Muscle layer of duodenum (tissue), 2 donors: ENCODE data around the gene VASH2.
"Not testable (repeated sequence)": the region's sequence is repeated elsewhere in the genome, so short reads cannot be mapped to it uniquely, and the experiment has no call there.

Source experiments
- H3K27ac ChIP-seq: one replicate; pipeline ENCODE4 v1.7.0; 2013; ENCODE audit warnings: mild to moderate bottlenecking, low read length
- H3K27me3 ChIP-seq: one replicate; pipeline ENCODE4 v1.7.0; 2013; ENCODE audit warnings: low read depth, mild to moderate bottlenecking, control low read depth, low read length
- H3K36me3 ChIP-seq, 2 donors: one replicate each; pipeline ENCODE4 v1.7.0; 2013; ENCODE audit warnings: low read length in 2 of 2, control low read depth in 1 of 2, mild to moderate bottlenecking in 1 of 2; ENCODE audit not compliant: insufficient read depth in 2 of 2, control insufficient read depth in 1 of 2
- H3K4me1 ChIP-seq, 2 donors: one replicate each; pipeline ENCODE4 v1.7.0; 2013; ENCODE audit warnings: low read length in 2 of 2, mild to moderate bottlenecking in 2 of 2, control low read depth in 1 of 2, moderate library complexity in 1 of 2; ENCODE audit not compliant: insufficient read depth in 2 of 2, control insufficient read depth in 1 of 2
- H3K4me3 ChIP-seq, 2 donors: one replicate each; pipeline ENCODE4 v1.7.0; 2013; ENCODE audit warnings: low read length in 2 of 2, low read depth in 1 of 2, mild to moderate bottlenecking in 1 of 2
- H3K9me3 ChIP-seq, 2 donors: one replicate each; pipeline ENCODE4 v1.7.0; 2013; ENCODE audit warnings: low read length in 2 of 2, control low read depth in 1 of 2, mild to moderate bottlenecking in 1 of 2; ENCODE audit not compliant: control insufficient read depth in 1 of 2
- donor health status: healthy.

Gene VASH2

GRCh38 chr1:213017447-213018273, 67.3 kb downstream of the VASH2 start:
- Histone ChIP-seq H3K9me3 (no peaks in the 10 kb centered on the region), H3K27me3 (no peaks in the 10 kb centered on the region), H3K4me1 (peaks cover 5 to 14% of the 10 kb centered on the region in 2 donors), H3K4me3 (no peak overlapping the region), H3K27ac (no peak overlapping the region), H3K36me3 (peaks cover 0 to 1% of the 10 kb centered on the region in 2 donors)

DNA sequence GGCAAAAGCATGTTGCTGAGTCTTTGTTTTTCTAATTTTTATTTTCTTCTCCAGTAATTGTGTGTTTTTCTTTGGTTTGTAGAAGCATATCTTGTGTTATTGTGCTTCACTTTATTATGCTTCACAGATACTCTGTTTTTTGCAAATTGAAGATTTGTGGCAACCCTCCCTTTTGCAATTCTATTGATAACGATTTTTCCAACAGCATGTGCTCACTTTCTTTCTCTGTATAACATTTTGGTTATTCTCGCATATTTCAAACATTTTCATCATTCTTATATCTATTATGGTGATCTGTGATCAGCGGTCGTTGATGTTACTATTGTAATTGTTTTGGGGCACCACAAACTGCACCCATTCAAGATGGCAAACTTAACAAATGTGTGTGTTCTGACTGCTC, 69.1 kb downstream of the VASH2 start:
- H3K4me1 ChIP-seq, result peaks cover 3 to 4% of the 10 kb centered on the region in 2 donors
- no peak overlapping the region for H3K4me3 ChIP-seq
- H3K9me3 ChIP-seq, result no peaks in the 10 kb centered on the region
- no peaks in the 10 kb centered on the region for H3K36me3 ChIP-seq
- H3K27me3 ChIP-seq, result no peaks in the 10 kb centered on the region
- H3K27ac ChIP-seq, result no peak overlapping the region

- no peaks in the 10 kb centered on the region for H3K9me3 ChIP-seq
- H3K4me3 ChIP-seq, result no peak overlapping the region
- H3K27me3 ChIP-seq, result no peaks in the 10 kb centered on the region
- H3K4me1 ChIP-seq, result no peaks in the 10 kb centered on the region
- H3K36me3 ChIP-seq, result no peaks in the 10 kb centered on the region
- H3K27ac ChIP-seq, result no peak overlapping the region
Observed at GRCh38 chr1:213020016-213020415, 69.7 kb downstream of the VASH2 start.

DNA sequence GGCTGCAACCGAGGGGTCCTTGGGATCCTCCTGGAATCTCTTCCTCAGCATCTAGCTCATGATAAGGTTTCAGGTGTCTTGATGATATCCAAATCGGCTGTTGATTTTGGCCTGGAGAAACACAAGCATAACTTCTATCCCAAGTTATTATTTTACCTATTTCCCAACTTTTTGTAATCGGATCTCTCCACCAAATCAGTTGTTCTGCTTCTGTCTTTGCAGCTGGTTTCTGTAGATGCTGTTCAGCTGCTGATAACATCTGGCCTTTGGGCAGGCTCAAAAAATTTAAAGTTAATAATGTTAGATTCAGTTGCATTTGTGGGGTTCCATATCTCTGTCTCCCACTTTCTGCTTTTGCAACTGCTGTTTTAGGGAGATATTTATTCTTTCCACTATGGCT, 76.7 kb downstream of the VASH2 start:
- not testable (repeated sequence) for H3K4me1 ChIP-seq, H3K9me3 ChIP-seq, H3K27ac ChIP-seq, H3K4me3 ChIP-seq, H3K36me3 ChIP-seq, H3K27me3 ChIP-seq

GRCh38 chr1:213032651-213033050, 82.3 kb downstream of the VASH2 start:
- Histone ChIP-seq H3K4me1 (no peaks in the 10 kb centered on the region), H3K27me3 (no peaks in the 10 kb centered on the region), H3K4me3 (no peak overlapping the region), H3K36me3 (no peaks in the 10 kb centered on the region), H3K27ac (no peak overlapping the region), H3K9me3 (no peaks in the 10 kb centered on the region)

DNA sequence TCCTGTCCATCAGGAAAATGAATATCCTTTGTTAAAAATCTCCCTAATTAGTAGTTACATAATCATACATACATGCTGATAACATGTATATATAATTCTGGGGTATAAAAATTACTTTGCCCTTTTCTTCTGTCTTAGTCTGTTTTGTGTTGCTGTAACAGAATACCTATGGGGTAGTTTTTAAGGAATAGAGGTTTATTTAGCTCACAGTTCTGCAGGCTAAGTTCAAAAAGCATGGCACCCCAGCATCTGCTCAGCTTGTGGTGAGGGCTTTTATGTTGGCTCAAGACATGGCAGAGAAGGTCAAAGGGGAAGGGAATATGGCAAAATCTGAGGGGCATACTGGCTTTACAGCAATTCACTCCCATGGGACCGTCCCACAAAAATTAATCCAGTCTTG, 84.4 kb downstream of the VASH2 start:
- no peak overlapping the region for H3K27ac ChIP-seq
- H3K4me1 ChIP-seq, result no peaks in the 10 kb centered on the region
- H3K4me3 ChIP-seq, result no peak overlapping the region
- H3K27me3 ChIP-seq, result no peaks in the 10 kb centered on the region
- H3K9me3 ChIP-seq, result no peaks in the 10 kb centered on the region
- H3K36me3 ChIP-seq, result no peaks in the 10 kb centered on the region

DNA sequence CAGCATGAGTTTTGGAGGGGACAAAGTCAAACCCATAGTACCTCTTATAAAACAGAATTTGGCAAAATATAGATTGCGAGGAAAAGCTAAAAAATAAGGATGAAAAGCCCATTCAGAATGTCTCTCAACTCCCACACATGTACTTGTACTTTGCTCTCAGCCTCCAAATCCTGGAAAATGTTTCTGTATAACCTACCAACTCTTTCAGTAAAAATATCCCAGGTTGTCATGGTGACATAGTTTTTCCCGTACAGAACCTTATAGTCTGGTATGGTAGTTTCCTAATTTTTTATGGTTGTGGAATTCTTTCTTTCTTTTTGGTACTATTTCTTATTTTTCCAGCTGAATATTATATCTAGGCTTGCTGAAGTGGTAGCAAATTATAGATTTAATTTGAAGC, 85.2 kb downstream of the VASH2 start:
- H3K4me1 ChIP-seq, result no peaks in the 10 kb centered on the region
- H3K9me3 ChIP-seq, result no peaks in the 10 kb centered on the region
- H3K36me3 ChIP-seq, result no peaks in the 10 kb centered on the region
- H3K27me3 ChIP-seq, result no peaks in the 10 kb centered on the region
- H3K27ac ChIP-seq, result no peak overlapping the region
- no peak overlapping the region for H3K4me3 ChIP-seq
